OCI-LY3 (cell line): ENCODE data around the gene HPCAL1.

ENCODE experiments used
- H2AFZ ChIP-seq: fragments of 200-600, 300-600 bp; shearing (Covaris generic); 2 replicates; pipeline ENCODE4 v1.6.0; 2014; ENCODE audit warnings: antibody characterized with exemption, low read depth, low read length
- H3K27ac ChIP-seq: fragments of 200-600, 300-600 bp; sonication (generic); 2 replicates; pipeline ENCODE4 v1.5.1; 2014; ENCODE audit warnings: mild to moderate bottlenecking, low read length, moderate library complexity, mixed read lengths
- H3K27me3 ChIP-seq: fragments of 200-600, 300-600 bp; sonication (generic); 2 replicates; pipeline ENCODE4 v1.6.1; 2014; ENCODE audit warnings: low read depth, low read length, mixed read lengths
- H3K36me3 ChIP-seq: fragments of 200-600, 300-600 bp; sonication (generic); replicated peaks from 2 replicates; pipeline ENCODE3; 2014; ENCODE audit warnings: low read depth, low read length, mixed read lengths
- H3K4me1 ChIP-seq: fragments of 300-600, 200-600 bp; sonication (generic); 2 replicates; pipeline ENCODE4 v1.6.1; 2014; ENCODE audit warnings: low read length, mixed read lengths
- H3K4me2 ChIP-seq: fragments of 200-600, 300-600 bp; sonication (generic); 2 replicates; pipeline ENCODE4 v1.6.1; 2014; ENCODE audit warnings: low read length, mixed read lengths
- H3K4me3 ChIP-seq: fragments of 300-600, 200-600 bp; sonication (generic); 2 replicates; pipeline ENCODE4 v1.5.1; 2014; ENCODE audit warnings: antibody characterized with exemption, mild to moderate bottlenecking, low read length, moderate library complexity
- H3K79me2 ChIP-seq: fragments of 300-600, 200-600 bp; shearing (Covaris generic); 2 replicates; pipeline ENCODE4 v1.6.1; 2014; ENCODE audit warnings: mild to moderate bottlenecking, low read length, mixed read lengths
- H3K9ac ChIP-seq: fragments of 300-600, 200-600 bp; shearing (Covaris generic); 2 replicates; pipeline ENCODE4 v1.6.0; 2014; ENCODE audit warnings: mild to moderate bottlenecking, low read length, moderate library complexity
- H3K9me3 ChIP-seq: fragments of 200-600, 300-600 bp; shearing (Covaris generic); 2 replicates; pipeline ENCODE4 v1.6.1; 2014; ENCODE audit warnings: low read length, mixed read lengths; ENCODE audit not compliant: insufficient read depth
- H4K20me1 ChIP-seq: fragments of 200-600, 300-600 bp; sonication (generic); 2 replicates; pipeline ENCODE4 v1.6.1; 2016; ENCODE audit warnings: low read length, mixed read lengths; ENCODE audit not compliant: insufficient read depth
- CTCF ChIP-seq: fragments of 200-600, 300-600 bp; sonication (generic); IDR thresholded peaks from 2 replicates; pipeline ENCODE4 v1.5.1; 2014; ENCODE audit warnings: antibody characterized with exemption, low read length, low read depth
- EZH2phosphoT487 ChIP-seq: fragments of 200-600 bp; shearing (Covaris generic); IDR thresholded peaks from 2 replicates; pipeline ENCODE4 v1.6.1; 2018; ENCODE audit warnings: antibody characterized with exemption, mixed run types, low read depth

The HPCAL1 gene

DNA sequence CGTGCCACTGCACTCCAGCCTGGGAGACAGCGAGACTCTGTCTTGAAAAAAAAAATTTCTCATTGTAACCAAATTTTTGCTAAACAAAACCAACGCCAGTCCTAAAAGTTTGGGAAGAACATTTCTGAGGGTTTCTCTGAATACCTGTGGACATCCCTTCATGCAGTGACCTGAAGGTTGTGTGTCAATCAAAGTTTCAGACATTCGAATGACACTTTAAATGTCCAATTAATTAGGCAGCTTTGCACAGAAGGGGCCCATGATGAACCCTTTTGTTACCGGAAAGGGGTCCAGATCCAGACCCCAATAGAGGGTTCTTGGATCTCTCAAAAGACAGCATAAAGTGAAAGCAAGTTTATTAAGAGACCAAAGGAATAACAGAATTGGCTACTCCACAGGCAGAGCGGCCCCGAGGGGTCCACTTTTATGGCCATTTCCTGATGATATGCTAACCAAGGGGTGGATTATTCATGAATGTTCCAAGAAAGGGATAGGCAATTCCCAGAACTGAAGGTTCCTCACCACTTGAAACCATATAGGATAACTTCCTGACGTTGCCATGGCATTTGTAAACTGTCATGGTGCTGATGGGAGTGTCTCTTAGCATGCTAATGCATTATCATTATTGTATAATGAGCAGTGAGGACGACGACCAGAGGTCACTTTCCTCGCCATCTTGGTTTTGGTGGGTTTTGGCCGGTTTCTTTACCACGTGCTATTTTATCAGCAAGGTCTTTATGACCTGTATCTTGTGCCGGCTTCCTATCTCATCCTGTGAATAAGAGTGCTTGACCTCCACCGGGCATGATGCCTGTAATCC, 27.5 kb upstream of the HPCAL1 start:
- H3K36me3 ChIP-seq, result no peaks in the 10 kb centered on the region
- peaks cover 17% of the 10 kb centered on the region for H3K27me3 ChIP-seq
- H3K9ac ChIP-seq, result no peak overlapping the region
- no peaks in the 10 kb centered on the region for H4K20me1 ChIP-seq
- no peaks in the 10 kb centered on the region for H3K4me1 ChIP-seq
- H3K79me2 ChIP-seq, result no peaks in the 10 kb centered on the region
- no peak overlapping the region for H3K27ac ChIP-seq
- H2AFZ ChIP-seq, result no peak overlapping the region
- H3K4me3 ChIP-seq, result no peak overlapping the region
- no peaks in the 10 kb centered on the region for H3K9me3 ChIP-seq
- H3K4me2 ChIP-seq, result no peak overlapping the region
- TF ChIP-seq CTCF (no peak), EZH2phosphoT487 (no peak)

DNA sequence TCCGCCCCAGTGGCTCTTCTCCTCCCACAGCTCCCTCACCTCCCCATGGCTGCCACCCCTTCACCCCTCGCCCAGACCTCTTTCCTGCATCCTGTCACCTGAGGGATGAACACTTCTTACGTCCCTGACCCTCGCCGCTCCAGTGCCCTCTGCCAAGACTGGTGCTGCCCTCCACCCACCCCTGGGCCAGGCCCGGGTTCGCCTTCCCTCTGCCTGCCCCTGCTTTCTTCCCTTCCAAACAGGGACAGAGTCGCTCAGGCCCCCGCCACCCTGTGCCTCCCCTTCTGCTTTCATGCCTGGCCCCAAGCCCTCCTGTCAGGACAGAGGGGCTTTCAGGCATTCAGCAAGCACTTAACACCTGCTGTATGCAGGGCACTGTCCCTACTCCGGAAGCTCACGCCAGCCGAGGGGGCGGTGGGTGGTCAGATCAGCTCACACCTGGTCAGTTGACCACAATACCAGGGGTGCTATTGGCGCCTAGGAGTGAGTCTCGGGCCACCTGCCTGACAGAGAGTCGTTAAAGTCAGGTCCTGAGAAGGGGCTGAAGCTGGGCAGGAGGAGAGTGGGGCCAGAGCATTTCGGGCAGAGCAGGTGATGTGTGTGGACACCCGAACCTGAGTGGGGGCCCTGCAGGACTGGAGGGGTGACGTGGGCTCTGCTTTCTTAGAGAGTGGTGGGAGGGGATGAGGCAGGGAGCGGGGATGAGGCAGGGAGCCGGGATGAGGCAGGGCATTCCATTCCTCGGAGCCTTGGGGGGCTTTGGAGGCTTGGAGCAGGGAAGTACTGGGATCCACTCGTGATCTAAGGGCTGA, 26.0 kb upstream of the HPCAL1 start:
- Histone ChIP-seq H3K27ac (no peak overlapping the region), H3K27me3 (peaks cover 17% of the 10 kb centered on the region), H3K4me1 (no peaks in the 10 kb centered on the region), H3K9me3 (no peaks in the 10 kb centered on the region), H2AFZ (no peak overlapping the region), H3K9ac (no peak overlapping the region), H4K20me1 (no peaks in the 10 kb centered on the region), H3K79me2 (no peaks in the 10 kb centered on the region), H3K4me2 (no peak overlapping the region), H3K36me3 (no peaks in the 10 kb centered on the region), H3K4me3 (no peak overlapping the region)
- TF ChIP-seq EZH2phosphoT487 (no peak), CTCF (no peak)

DNA sequence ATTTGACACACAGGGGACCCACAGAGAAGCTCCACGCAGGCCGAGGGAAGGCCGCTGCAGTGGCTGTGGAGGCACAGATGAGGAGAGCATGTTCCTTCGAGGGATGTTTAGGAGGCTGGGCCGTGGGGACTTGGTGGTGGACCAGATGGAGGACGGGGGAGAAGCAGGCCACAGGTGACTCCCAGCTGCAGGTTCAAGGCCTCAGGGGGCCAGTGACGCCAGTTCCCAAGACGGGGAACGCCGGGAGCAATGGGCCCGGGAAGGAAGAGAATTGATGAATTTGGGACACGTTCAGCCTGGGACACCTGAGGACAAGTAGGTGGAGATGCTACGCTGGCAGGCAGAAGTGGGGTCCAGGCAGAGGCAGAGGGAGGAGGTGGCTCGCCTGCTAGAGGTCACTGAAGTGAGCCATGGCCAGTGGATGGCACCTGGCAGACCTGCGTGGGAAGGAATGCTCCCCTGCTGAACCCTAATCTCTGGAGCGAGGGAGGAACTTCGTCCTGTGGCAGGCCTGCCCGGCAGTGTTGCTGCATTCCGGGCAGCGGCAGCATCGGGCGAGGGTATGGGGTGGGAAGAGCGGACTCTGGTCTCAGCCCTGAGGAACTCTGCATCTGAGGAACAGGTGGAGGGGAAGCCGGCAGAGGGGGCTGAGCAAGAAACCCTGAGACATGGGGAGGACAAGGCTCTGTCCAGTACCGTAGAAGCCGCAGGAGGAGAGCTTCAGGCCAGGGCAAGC, 25.2 kb upstream of the HPCAL1 start:
- Histone ChIP-seq H3K27me3 (peaks cover 17% of the 10 kb centered on the region), H3K27ac (no peak overlapping the region), H2AFZ (no peak overlapping the region), H3K4me3 (no peak overlapping the region), H3K4me1 (no peaks in the 10 kb centered on the region), H3K9ac (no peak overlapping the region), H3K9me3 (no peaks in the 10 kb centered on the region), H4K20me1 (no peaks in the 10 kb centered on the region), H3K79me2 (no peaks in the 10 kb centered on the region), H3K36me3 (no peaks in the 10 kb centered on the region), H3K4me2 (no peak overlapping the region)
- TF ChIP-seq EZH2phosphoT487, result no peak
- TF ChIP-seq CTCF, result no peak
